ENCODE data around the gene CDH4.

The CDH4 gene

DNA sequence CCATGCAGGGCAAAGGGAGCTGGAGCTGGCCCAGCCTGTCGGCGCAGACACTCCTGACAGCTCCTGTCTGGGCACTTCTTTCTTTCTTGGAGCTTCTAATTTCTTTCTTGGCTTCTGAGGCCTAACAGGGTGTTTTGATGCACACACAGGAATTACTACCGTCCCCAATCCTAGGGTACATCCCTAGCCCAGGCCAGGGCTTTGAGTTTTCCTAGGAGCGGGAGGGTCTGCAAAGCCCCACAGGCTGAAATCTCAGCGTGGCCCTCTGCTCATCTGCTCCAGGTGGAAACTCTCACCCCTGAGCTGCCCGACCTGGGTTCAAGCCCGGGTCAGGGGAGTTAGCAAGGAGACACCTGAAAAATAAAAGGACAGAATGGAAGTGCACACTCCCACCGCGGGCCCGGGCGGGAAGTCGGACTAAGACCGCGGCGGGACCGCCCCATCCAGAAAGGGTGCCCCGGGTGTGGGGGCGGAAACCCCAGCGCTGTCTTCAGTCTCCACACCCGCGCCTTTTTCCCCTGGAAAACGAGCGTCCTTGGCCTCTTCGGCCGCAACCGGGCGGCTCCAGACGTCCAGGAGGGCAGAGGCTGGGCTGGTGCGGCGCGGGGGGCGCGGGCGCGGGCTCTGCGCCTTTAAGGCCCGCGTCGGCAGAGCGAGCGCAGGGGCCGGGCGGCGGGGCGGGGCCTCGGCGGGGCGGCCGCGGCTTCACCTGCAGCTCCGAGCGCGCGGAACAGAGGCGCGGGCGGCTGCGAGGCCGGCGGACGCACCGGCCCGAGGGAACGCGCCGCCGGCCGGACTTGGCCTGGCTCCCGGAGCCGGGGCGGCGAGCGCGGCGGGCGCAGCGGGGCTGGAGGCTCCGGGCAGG, at the start of gene CDH4:
Gene CDH4, plus strand, starts transcription at position 733 of the 865 bp plus-strand sequence.
- DNase-seq = no peak

DNA sequence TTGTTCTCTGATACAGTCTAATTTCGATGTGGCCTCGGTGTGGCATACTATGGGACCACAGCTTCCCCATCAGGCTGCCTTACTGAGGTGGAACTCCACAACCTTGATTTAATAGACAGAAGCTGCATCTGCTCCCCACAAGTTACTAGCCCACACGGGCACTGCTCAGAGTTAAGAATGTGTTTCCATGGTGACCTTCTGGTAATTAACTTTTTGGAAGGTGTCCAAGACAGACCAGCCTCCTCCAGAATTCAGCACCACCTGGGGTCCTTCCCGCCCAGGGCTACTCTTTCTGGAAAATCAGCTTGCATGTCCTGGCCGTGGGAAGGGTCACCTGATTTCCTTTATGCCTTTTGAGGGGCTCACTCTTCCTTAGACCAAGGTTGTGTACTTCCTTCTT, 48.7 kb upstream of the CDH4 start:
- DNase-seq = no peak

DNA sequence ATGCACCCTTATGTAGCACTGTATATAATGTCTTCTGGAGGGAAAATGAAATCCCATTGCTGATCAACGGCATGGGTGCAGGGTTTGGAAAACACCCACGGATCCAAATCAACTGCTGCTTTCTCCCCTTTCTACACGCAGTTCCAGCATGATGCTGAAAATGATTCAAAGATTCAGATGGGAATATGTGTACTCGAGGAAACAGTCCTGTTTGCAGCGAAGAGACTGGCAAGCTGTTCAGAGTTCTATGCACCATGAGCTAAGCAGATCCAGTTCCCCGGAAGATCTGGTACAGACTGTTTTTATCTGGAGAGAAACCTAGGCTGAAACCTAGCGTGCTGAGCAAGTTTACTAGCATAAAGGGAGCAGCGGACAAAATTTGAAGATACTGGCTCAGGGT, 47.9 kb upstream of the CDH4 start:
- no peak for DNase-seq

DNA sequence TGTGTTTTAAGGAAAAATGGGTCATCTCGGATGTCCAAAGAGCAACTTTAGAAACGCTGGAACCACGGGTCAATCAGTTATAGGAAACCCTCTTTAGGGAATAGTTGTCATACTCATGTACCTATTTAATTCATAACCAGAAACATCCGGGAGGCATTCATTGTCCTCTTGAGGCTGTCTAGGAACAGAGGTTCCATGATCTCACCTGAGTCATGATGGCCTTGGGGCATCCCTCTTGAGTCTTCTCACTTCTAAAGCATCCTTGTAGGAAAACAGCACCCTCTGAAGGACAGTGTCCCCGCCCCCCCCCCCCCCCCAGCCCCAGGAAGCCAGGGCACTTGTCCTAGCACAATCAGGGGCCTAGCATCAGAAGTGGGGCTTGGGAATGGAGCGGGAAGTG, 46.3 kb upstream of the CDH4 start:
- DNase-seq = no peak

DNA sequence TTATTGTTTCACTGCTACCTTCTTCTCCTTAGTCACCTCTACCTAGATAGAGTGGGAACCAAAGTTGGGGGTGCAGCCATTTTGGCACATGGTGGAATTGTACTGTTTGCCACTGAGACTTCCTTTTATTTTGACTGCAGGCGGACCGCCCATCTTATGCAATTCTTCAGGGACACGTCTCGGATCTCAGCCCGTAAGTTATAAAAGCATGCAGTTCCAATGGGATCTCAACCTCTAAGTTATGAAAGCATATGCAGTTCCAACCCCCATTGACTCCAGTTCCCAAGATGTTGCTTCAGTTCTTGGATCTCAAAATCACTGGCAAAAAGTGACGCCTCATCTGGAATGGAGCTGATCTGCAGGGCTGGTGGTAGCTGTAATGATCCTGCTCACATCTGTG, 41.2 kb upstream of the CDH4 start:
- no peak for DNase-seq

DNA sequence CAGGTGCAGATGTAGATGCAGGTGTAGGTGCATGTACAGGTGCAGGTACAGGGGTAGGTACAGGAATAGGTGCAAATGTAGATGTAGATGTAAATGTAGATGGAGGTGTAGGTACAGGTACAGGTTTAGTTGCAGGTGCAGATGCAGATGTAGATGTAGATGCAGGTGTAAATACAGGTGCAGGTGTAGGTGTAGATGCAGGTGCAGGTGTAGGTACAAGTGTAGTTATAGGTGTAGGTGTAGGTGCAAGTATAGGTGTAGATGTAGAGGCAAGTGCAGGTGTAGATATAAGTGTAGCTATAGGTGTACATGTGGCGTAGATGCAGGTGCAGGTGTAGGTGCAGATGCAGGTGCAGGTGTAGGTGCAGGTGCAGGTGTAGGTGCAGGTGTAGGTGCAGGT, 34.2 kb upstream of the CDH4 start:
- no peak for DNase-seq

DNA sequence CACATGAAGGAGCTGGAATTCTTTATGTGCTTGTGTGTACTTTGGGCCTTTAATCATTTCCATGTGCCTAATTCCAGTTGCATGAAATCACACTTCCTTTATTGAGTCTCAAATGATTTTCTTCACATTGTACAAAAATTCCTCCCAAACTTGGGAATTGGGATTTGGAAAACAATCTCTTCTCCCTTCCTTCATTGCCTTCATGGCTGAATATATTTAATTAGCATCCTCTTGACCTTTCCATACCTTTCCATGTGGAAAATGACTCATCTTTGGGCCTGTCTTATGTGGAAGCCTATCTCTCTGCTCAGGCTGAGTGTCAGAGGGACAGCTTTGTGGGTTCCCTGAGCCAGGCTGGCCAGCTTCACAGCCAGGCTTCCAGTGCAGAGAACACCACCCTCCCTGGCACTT, 33.0 kb upstream of the CDH4 start:
- DNase-seq = no peak

DNA sequence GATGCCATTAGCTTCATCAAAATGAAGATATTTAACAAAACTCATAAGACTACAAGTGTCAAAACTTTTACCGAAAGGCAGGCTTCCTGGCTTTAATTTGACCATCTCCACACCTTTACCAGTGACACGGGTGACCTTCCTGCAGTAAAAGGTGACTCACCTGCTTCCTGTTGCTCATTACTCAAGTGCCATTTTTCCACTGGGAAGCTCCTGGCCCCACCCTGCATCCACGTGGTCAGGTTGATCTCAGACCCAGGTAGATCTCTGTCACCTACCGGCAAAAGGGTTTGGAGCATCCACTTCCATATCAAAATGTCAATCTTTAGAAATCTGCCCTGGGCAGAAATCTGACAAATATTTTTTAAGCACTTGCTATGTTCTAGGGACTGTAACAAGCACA, 31.9 kb upstream of the CDH4 start:
- no peak for DNase-seq

DNA sequence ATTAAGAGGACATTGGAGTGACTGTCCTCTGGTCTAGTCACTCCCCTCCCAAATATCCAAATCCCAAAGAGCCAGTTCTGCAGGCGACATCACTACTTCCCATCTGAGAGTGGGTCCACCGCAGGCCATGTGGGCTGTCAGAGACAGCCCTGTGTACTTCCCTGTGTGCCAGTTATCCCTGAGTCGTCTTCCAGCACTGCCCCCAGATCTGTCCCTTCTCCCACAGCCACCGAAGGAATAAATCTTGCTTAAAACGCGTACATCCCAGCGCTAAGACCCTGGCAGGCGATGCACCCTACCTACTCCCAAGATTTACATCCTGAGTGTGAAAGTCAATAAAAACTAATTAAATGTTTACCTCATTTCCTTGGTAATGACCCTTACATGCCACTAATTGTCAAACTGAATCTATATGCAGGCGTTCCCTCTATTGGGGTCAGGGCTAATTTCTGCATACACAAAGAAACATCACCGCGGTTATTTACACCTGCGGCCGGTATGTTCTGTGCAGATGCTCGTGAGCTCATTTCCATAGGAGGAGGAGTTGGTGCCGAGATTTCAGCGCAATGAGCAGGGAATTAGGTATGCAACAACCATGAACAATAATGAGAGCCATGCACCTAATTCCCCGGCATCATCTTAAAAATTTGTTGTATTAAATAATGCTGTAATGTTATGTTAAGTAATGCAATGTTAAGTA, 31.3 kb upstream of the CDH4 start:
- DNase-seq = no peak

DNA sequence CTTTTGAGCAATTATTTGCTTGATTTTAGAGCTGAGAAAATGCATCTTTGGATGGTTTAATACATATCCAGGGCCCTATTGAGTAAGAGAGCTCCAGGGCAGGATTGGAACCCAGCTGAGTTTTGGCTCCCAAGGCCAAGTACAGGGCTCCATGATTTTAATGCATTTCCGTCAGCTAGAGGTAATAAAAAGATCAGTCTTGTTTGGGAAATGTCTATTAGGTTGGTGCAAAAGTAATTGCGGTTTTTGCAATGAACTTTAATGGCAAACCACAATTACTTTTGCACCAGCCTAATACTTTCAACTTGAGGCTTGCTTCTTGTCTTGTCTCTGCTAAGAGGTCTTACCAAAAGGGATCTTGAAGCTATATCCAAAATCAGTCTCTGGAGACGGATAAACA, 29.4 kb upstream of the CDH4 start:
- no peak for DNase-seq

DNA sequence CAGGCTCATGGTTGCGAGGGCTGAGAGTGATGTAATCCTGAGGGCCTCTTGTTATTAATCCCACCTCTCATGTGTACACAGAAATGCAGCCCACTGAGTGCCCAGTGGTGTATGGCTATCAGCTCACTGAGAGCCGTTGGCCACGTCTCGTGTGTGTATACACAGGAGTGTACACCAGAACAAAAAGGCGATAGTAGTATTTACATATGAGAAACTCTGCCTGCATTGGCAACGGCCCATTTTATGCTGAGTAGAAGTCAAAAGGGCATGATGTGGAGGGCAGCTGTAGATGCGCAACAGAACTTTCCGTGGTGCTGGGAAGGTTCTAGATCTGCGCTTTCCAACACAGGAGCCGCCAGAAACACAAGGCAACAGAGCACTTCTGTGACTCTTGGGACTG, 28.9 kb upstream of the CDH4 start:
- DNase-seq = no peak

DNA sequence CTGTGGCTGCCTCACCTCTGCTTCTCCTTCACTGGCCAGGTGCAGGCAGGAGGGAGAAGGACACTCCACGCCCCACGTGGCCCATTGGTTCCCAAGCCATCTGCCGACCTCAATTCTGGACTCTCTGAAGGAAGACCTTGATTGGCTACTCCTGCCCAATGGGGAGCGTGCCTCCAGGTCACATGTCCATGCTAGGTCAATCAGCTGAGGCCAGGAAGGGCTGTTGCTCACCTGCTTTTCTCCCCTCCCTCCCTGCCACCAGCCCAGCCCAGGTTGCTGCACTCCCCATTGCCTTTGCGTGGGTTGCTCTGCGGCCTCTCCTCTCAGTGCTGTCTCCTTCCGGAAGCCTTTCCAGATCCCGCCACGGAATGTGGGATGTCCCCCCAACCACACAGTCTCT, 21.9 kb upstream of the CDH4 start:
- DNase-seq = no peak

DNA sequence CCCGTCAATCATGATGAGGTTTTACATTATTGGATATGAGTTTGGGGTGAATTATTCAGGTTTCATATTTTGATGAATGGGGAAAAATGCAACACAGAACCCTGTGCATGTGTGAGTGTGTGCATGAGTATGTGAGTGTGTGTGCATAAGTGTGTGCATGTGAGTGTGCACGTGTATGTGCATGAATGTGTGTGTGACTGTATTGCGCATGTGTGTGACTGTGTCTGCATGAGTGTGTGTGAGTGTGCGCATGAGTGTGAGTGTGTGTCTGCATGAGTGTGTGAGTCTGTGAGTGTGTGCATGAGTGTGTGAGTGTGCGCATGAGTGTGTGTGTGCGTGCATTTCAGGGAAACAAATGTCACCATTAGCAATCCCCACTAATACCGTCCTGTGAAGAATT, 18.5 kb upstream of the CDH4 start:
- DNase-seq = no peak

DNA sequence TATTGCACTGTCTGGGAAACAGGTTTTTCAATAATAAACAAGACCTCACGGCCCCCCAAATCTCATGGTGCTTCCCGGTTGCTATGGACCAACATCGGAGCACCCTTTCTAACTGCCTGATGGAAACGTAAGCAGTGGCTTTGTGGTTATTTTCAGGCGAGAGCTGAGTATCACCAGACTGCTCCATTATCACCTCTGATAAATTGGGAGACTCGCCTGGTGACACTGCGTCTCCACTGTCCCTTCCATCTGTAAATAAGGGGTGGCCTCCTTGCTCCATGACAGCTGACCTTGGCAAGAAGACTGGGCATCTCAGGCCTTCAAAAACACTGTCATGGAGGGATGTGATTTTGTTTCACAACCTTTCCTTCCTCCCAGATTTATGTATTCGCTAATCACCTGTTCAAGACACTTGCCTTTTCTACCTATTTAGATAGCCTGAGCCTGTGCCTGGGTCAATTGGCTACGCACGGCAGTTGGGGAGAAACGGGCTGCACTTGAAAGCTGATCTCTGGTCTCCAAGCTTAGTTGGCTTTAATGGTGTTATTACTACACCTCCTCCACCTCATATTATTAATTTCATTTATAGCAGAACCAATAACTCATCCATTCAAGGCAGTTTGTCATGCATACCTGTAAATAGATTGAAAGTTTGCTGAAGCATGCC, 17.7 kb upstream of the CDH4 start:
- no peak for DNase-seq

DNA sequence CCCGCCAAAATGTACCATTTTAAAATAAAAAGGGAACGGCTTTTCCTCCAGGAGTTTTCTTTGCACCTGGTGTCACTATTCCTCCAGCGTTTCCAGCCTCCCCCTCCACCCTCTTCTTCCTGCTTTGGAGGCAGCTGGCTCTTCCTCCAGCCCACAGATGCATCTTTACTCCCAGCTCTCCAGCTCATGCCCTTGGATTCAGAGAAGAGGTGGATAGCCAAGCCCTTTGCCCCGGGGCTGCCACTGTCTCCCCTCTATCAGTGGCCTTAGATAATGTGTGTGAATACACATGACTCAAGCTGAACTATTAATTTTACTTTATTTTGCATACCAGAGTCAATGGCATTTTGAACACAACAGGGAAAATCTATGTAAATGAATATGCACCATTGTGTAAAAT, 15.3 kb upstream of the CDH4 start:
- DNase-seq = no peak

DNA sequence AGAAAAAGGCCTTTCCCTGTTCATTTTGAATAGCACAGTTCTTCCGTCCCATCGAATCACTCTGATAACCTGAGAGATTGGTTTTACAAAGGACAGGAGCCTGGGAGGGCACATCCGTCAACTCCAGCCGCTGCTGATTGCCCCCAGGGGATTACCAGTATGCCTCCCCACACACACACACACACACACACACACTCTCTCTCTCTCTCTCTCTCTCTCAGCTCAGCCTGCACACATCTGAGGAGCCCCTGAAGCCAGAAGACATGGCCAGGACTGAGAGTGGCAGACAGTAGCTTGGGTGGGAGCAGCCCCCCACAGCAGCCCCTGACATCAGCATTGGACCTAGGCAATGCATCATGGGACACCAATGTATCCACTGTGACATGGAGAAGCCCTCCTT, 13.2 kb upstream of the CDH4 start:
- DNase-seq = no peak

DNA sequence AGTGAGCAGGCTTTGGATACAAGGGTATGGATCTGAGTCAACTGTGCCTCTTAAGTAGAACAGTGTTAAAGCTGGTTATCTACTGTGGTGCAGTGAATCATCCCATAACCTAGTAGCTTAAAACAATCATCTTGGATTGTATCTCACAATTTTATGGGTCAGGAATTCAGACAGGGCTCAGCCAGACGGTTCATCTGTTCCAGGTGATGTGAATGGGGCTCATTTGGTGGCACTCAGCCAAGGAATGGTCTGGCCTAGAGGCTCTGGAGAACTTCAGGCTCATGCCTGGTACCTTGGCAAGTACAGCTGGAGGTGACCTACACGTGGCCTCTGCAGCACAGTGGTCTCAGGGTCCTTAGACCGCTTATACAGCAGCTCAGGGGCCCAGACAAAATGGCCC, 11.2 kb upstream of the CDH4 start:
- no peak for DNase-seq

DNA sequence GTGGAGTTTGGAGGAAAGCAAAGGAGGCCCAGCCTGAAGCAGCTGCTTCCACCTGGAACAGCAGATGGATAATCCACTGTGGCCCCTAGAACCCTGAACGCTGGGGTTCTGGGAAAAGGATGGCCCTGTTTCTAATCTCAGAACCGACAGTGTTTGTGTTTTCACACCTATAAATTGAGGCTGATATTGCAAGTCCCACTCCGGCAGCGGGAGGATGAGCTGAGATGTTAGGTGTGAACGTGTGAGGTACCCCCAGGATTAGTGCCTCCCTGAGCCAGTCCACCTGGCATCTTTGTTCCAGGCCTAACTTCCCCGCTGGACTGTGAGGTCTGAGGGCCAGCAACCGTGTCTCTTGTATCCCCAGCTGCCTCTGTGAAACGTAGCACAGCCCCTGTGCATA, 7.8 kb upstream of the CDH4 start:
- DNase-seq = no peak

DNA sequence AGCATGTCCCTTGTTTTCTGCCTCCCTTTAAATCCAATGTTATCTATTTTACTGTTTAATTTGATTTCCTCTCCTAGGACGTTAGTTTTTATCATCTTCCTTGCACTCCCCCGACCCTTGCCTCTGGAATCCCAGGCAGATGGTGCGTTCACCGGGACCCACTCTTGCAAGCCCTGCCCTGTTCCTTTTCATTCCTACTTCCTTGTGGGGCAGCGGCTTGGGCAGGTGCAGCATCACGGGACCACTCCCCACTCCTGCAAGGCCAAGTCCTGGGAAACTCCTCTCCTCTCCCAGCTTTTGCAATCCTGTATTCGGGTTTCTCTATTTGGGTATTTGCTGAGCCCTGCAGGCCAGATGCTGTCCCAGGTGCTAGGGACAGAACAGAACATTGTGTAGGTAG, 5.8 kb upstream of the CDH4 start:
- DNase-seq = no peak

DNA sequence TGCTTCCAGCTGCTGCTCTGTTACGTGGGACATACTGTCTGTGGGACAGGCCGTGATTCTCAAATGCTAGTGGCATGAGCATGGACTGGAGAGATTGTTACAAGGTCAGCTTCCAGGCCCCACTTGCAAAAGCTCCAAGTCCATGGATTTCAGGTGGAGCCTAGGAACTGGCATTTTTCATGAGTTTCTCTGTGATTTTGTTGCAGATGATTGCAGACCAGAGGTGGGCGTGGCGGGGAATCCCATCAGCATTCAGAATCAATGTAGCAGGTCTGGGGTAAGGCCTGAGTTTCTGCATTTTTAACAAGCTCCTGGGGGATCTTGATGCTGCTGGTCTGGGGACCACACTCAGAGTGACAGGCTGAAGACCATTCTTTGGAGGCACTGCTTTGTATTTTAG, 2.4 kb upstream of the CDH4 start:
- no peak for DNase-seq

DNA sequence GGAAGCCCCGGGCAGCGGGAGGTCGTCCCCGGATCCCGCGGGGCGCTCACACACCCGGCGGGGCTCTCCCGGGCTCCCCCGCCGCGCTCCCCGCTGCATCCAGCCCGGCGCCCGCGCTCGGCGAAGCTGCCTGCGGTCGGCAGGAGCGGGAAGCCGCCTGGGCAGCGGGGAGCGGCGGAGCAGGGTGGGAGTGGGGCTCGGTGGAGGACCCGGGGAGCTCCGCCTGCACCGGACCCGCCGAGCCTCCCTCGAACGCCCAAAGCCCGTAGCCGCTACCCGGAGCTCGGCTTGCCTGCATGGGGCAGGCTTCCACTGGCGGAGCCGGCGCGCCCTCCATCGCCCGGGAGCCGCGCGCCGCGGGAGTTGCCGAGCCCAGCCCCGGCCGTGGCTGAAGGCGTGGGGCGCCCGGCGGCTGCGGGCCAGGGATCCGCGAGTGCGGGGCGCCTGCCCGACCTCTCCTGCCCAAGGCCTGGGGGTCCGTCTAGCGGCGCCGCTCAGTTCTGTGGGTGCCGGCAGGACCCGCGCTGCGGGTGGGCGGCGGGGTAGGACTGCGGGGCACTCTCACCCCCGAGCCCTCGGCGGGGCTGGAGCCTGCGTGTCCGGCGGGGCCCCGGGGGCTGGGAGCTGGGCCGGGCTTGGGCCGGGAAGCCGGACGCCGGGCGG, 671 bp downstream of the CDH4 start:
- DNase-seq = no peak

DNA sequence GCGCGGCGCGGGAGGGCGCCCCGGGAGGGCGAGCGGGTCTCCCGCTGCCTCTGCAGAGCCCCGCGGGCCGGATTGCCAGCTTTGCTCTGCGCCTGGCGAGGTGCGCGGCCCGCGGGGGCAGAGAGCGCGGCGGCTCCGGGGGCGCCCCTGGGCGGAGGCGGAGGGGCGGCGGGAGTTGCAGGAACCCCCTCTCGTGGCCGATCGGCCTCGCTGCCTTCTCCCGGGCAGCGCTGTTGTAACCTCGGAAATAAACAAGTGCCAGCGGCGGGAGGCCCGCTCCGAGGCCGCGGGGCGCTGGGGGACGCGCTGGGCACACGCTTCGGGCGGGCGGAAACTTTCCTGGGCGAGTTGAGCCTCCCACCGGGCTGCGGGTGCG, 1.2 kb downstream of the CDH4 start:
- no peak for DNase-seq

DNA sequence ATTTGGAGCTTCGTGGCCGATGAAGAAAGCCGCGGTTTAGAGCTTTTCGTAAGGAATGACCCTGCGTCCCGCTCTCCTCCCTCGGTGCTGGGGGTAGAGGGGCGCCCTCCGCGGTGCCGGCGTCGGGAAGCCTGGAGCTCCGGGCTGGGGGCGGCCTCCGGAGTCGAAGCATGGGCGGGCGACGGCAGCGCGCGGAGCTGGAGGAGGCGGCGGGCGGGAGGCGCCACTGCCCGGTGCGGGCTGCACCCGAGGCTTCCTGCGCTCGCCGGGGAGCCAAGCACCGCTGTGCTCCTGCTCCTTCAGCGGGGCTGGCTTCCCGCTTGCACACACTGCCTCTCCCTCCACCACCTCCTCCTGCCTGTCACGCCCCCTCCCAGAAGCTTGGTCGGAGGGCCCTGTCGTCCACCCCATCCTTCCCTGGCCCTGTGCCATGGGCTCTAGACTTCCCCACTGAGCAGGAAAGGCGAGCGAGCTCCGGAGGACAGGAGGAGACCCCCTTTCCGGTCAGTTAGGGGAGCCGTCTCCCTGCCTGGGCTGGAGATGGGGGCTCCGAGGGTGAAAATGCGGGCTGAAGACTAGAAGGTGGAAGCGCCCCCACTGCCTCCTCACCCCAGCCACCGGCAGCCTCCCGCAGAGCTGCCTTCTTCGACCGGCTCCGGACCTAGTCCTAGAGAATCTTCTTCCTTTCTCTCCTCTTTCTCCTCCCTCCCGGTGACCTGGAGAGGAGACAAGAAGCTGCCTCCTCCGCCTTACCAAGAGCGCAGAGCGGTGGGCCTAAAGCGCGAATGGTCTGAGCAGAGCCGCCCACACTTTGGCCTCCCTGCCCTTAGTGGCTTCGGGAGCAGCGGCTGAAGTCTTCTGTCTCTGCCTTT, 1.8 kb downstream of the CDH4 start:
- DNase-seq = no peak

Data from activated naive CD4-positive, alpha-beta T cell treated with Interleukin-2 at 50 U/mL for 16 hours (primary cell).